Measurements from ENCODE around the gene DMPK. TPM values are rescaled to one million over a fixed set of nuclear protein-coding genes. Genes with fewer than 3 reads are reported as not detected.

The DMPK gene
- total and polyA plus RNA-seq, 2 of the 4 experiments (the other 2 are of a cell fraction), result 7.9 to 50.7 TPM

DNA sequence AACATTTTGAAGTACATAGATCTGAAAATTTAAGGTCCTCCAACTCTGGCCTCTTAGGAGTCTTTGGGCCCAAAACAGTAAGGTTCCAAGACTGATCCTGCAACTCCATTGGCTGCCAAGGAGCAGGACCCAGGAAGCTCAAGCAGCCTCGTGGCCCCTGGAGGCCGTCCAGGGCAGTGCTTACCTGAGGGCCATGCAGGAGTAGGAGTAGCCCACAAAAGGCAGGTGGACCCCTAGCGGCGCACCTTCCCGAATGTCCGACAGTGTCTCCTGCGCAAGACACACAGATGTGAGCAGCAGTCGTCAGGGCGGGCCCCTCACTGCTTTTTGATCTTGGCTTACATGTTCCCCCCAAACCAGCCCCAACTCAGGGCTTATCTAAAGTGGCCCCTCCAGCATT, 7.5 kb downstream of the DMPK start:
- Histone ChIP-seq H4K20me1 (ENCODE audit: insufficient read depth, low read length) (peaks cover 20% of the 10 kb centered on the region), H2BK15ac (ENCODE audit: low read depth, low read length) (no peak overlapping the region), H3K9me1 (ENCODE audit: insufficient read depth, low read length) (no peaks in the 10 kb centered on the region; the same call in none of the 2 replicates), H3K79me1 (ENCODE audit: low read depth in 1 of 2, low read length in 2 of 2) (peaks cover 8 to 28% of the 10 kb centered on the region in 2 experiments; a peak in 3 of 4 replicates), H3K4ac (ENCODE audit: low read depth, low read length) (no peak overlapping the region), H3K4me1 (ENCODE audit: control insufficient read depth, insufficient read depth, low read length) (no peaks in the 10 kb centered on the region), H2AK9ac (replicated peaks; ENCODE audit: low read depth, low read length, poor library complexity) (no peak overlapping the region), H3K27me3 (ENCODE audit: control insufficient read depth, insufficient read depth, low read length) (no peaks in the 10 kb centered on the region), H3K18ac (ENCODE audit: low read depth, low read length) (no peak overlapping the region), H3K36me3 (ENCODE audit: control insufficient read depth, insufficient read depth, low read length) (peaks cover 41% of the 10 kb centered on the region), H3K14ac (replicated peaks; ENCODE audit: low read depth, low read length) (no peak overlapping the region), H4K91ac (ENCODE audit: insufficient read depth, low read depth, low read length) (no peak overlapping the region), H2BK5ac (ENCODE audit: low read depth, low read length, poor library complexity, severe bottlenecking) (no peak overlapping the region), H3K27ac (ENCODE audit: insufficient read depth, low read length) (no peak overlapping the region), H3K23ac (ENCODE audit: low read depth, low read length) (no peak overlapping the region), H2AFZ (replicated peaks; ENCODE audit: low read length, poor library complexity) (no peak overlapping the region), H4K8ac (ENCODE audit: low read depth in 2 of 2, low read length in 2 of 2) (no peak overlapping the region), H3K56ac (ENCODE audit: extremely low read depth, insufficient read depth, low read length) (no peak overlapping the region), H3K9me3 (ENCODE audit: control insufficient read depth, insufficient read depth, low read length) (no peaks in the 10 kb centered on the region), H2AK5ac (ENCODE audit: low read depth, low read length) (no peak overlapping the region), H3K4me3 (ENCODE audit: insufficient read depth, low read depth, low read length) (no peak overlapping the region), H3K4me2 (ENCODE audit: low read depth, low read length) (no peak overlapping the region), H4K5ac (ENCODE audit: low read depth, low read length) (no peak overlapping the region), H3K9ac (ENCODE audit: low read depth, low read length) (no peak overlapping the region), H2BK120ac (ENCODE audit: low read depth, low read length) (no peak overlapping the region), H2BK20ac (ENCODE audit: low read depth, low read length) (no peak overlapping the region)
- BruUV-seq (replicated peaks), result no TSS peak
- DNase-seq (no peak), ATAC-seq (ENCODE audit: low read depth) (no peak)
- POLR2A ChIA-PET (ENCODE audit: unreplicated experiment), result no interaction called here
- in situ Hi-C loops (cut with MboI; ENCODE audit: low sequenced_read_pairs), result no loop called here
- intact Hi-C loops (cut with micrococcal nuclease), result no loop called here
- TF ChIP-seq MAZ (IDR thresholded peaks at IDR 0.05; ENCODE audit: borderline replicate concordance, low read depth, low read length) (no peak), MXI1 (IDR thresholded peaks at IDR 0.05; ENCODE audit: borderline replicate concordance, low read depth, low read length) (no peak), RAD21 (IDR thresholded peaks at IDR 0.05; ENCODE audit: low read length) (no peak)
- TF ChIP-seq, protein P1, sequence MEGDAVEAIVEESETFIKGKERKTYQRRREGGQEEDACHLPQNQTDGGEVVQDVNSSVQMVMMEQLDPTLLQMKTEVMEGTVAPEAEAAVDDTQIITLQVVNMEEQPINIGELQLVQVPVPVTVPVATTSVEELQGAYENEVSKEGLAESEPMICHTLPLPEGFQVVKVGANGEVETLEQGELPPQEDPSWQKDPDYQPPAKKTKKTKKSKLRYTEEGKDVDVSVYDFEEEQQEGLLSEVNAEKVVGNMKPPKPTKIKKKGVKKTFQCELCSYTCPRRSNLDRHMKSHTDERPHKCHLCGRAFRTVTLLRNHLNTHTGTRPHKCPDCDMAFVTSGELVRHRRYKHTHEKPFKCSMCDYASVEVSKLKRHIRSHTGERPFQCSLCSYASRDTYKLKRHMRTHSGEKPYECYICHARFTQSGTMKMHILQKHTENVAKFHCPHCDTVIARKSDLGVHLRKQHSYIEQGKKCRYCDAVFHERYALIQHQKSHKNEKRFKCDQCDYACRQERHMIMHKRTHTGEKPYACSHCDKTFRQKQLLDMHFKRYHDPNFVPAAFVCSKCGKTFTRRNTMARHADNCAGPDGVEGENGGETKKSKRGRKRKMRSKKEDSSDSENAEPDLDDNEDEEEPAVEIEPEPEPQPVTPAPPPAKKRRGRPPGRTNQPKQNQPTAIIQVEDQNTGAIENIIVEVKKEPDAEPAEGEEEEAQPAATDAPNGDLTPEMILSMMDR (conservative IDR thresholded peaks at IDR 0.05; ENCODE audit: low read depth, low read length), result no peak
- dilution Hi-C loops (cut with HindIII; ENCODE audit: low sequenced_read_pairs, unreplicated experiment), result no loop called here
- CTCF ChIA-PET, result interaction anchor here (0.8 kb wide), 1 partner anchor 24 kb away, joined by 5 read pairs; no protein-coding TSS in a partner anchor
- WGBS, 2 experiments (ENCODE audit: extremely low coverage in 2 of 2, insufficient read length in 1 of 2), result 94% methylated on average over 7 of the region's 9 CpGs; no CpG with 5 or more reads in 1 of the 2 experiments
